ENCODE data around the gene FAM90A1. TPM values are rescaled to one million over a fixed set of nuclear protein-coding genes. Genes with fewer than 3 reads are reported as not detected.
"Not testable (repeated sequence)": the region's sequence is repeated elsewhere in the genome, so short reads cannot be mapped to it uniquely, and the experiment has no call there.

Gene FAM90A1
- total RNA-seq: 0.30 TPM
- long read RNA-seq, partial matches to known transcripts: 0 of 1 reads
- long read RNA-seq, other reads (novel, unspliced or antisense): 1 of 1 reads

GRCh38 chr12:8226992-8227731, at the start of gene FAM90A1:
FAM90A1 (minus strand) TSS chr12:8227618; CDS start chr12:8224832, 2,786 bp downstream.
- H3K4me1 ChIP-seq; H3K9me3 ChIP-seq (replicated peaks); H3K27me3 ChIP-seq (ENCODE audit: low read depth); intact Hi-C loops (cut with micrococcal nuclease); DNase-seq; H3K27ac ChIP-seq (replicated peaks); H3K36me3 ChIP-seq: not testable (repeated sequence)
- peak within 1 kb of the TSS; percentile 51 for H3K4me3 ChIP-seq

- H3K36me3 ChIP-seq; intact Hi-C loops (cut with micrococcal nuclease); H3K9me3 ChIP-seq (replicated peaks); H3K27me3 ChIP-seq (ENCODE audit: low read depth); H3K4me1 ChIP-seq; DNase-seq; H3K27ac ChIP-seq (replicated peaks); H3K4me3 ChIP-seq: not testable (repeated sequence)
These were observed 49.0 kb upstream of the FAM90A1 start for GRCh38 chr12:8276397-8276796.

- H3K4me1 ChIP-seq; H3K27ac ChIP-seq (replicated peaks); H3K36me3 ChIP-seq; H3K4me3 ChIP-seq; H3K9me3 ChIP-seq (replicated peaks); intact Hi-C loops (cut with micrococcal nuclease); H3K27me3 ChIP-seq (ENCODE audit: low read depth); DNase-seq: not testable (repeated sequence)
These were observed 39.3 kb upstream of the FAM90A1 start for GRCh38 chr12:8266706-8267105.

- H3K4me3 ChIP-seq; intact Hi-C loops (cut with micrococcal nuclease): not testable (repeated sequence)
These were observed 36.8 kb upstream of the FAM90A1 start for GRCh38 chr12:8264236-8264635.

GRCh38 chr12:8261111-8261554, 33.7 kb upstream of the FAM90A1 start:
- intact Hi-C loops (cut with micrococcal nuclease); H3K27ac ChIP-seq (replicated peaks); H3K36me3 ChIP-seq; H3K9me3 ChIP-seq (replicated peaks); H3K4me3 ChIP-seq; H3K27me3 ChIP-seq (ENCODE audit: low read depth); H3K4me1 ChIP-seq: not testable (repeated sequence)
- DNase-seq: peak; percentile 25

More at GRCh38 chr12:8264236-8264635, 36.8 kb upstream of the FAM90A1 start:
- not testable (repeated sequence) for DNase-seq; H3K4me1 ChIP-seq; H3K27ac ChIP-seq (replicated peaks); H3K27me3 ChIP-seq (ENCODE audit: low read depth); H3K36me3 ChIP-seq; H3K9me3 ChIP-seq (replicated peaks)

- H3K36me3 ChIP-seq; intact Hi-C loops (cut with micrococcal nuclease); H3K27ac ChIP-seq (replicated peaks); DNase-seq; H3K27me3 ChIP-seq (ENCODE audit: low read depth); H3K4me1 ChIP-seq; H3K9me3 ChIP-seq (replicated peaks); H3K4me3 ChIP-seq: not testable (repeated sequence)
These were observed 28.9 kb upstream of the FAM90A1 start for GRCh38 chr12:8256356-8256755.

- H3K4me3 ChIP-seq; H3K36me3 ChIP-seq; H3K27me3 ChIP-seq (ENCODE audit: low read depth); intact Hi-C loops (cut with micrococcal nuclease); H3K4me1 ChIP-seq; H3K27ac ChIP-seq (replicated peaks); H3K9me3 ChIP-seq (replicated peaks); DNase-seq: not testable (repeated sequence)
These were observed 27.3 kb upstream of the FAM90A1 start for GRCh38 chr12:8254705-8255104.

GRCh38 chr12:8252056-8252818, 24.8 kb upstream of the FAM90A1 start:
- DNase-seq; intact Hi-C loops (cut with micrococcal nuclease); H3K27me3 ChIP-seq (ENCODE audit: low read depth); H3K9me3 ChIP-seq (replicated peaks); H3K27ac ChIP-seq (replicated peaks); H3K36me3 ChIP-seq; H3K4me3 ChIP-seq; H3K4me1 ChIP-seq: not testable (repeated sequence)

GRCh38 chr12:8251616-8252015, 24.2 kb upstream of the FAM90A1 start:
- H3K4me3 ChIP-seq; H3K4me1 ChIP-seq; DNase-seq; H3K27ac ChIP-seq (replicated peaks); intact Hi-C loops (cut with micrococcal nuclease); H3K9me3 ChIP-seq (replicated peaks); H3K36me3 ChIP-seq; H3K27me3 ChIP-seq (ENCODE audit: low read depth): not testable (repeated sequence)

GRCh38 chr12:8246941-8247535, 19.6 kb upstream of the FAM90A1 start:
- H3K9me3 ChIP-seq (replicated peaks); H3K27ac ChIP-seq (replicated peaks); intact Hi-C loops (cut with micrococcal nuclease); DNase-seq; H3K27me3 ChIP-seq (ENCODE audit: low read depth); H3K4me3 ChIP-seq; H3K36me3 ChIP-seq: not testable (repeated sequence)
- peaks cover 13% of the 10 kb centered on the region for H3K4me1 ChIP-seq

GRCh38 chr12:8243682-8244161, 16.3 kb upstream of the FAM90A1 start:
- H3K36me3 ChIP-seq; H3K9me3 ChIP-seq (replicated peaks); H3K27me3 ChIP-seq (ENCODE audit: low read depth); intact Hi-C loops (cut with micrococcal nuclease): not testable (repeated sequence)
- Histone ChIP-seq H3K4me1 (peaks cover 13% of the 10 kb centered on the region), H3K27ac (replicated peaks) (peak overlapping the region; percentile 81), H3K4me3 (peak overlapping the region; percentile 82)
- DNase-seq: peak; percentile 63

- Histone ChIP-seq H3K4me3 (peak overlapping the region; percentile 82), H3K4me1 (peaks cover 13% of the 10 kb centered on the region), H3K27ac (replicated peaks) (peak overlapping the region; percentile 81)
- intact Hi-C loops (cut with micrococcal nuclease); H3K9me3 ChIP-seq (replicated peaks); H3K27me3 ChIP-seq (ENCODE audit: low read depth); H3K36me3 ChIP-seq: not testable (repeated sequence)
- DNase-seq: peak; percentile 97
These were observed 15.7 kb upstream of the FAM90A1 start for GRCh38 chr12:8242880-8243681.

GRCh38 chr12:8242622-8242879, 15.1 kb upstream of the FAM90A1 start:
- H3K36me3 ChIP-seq; DNase-seq; H3K9me3 ChIP-seq (replicated peaks); intact Hi-C loops (cut with micrococcal nuclease); H3K27me3 ChIP-seq (ENCODE audit: low read depth): not testable (repeated sequence)
- H3K4me1 ChIP-seq: peaks cover 13% of the 10 kb centered on the region
- peak overlapping the region; percentile 60 for H3K27ac ChIP-seq (replicated peaks)
- peak overlapping the region; percentile 82 for H3K4me3 ChIP-seq
